Endodermal cell (in vitro differentiated cells): ENCODE data around the gene SYCE3. TPM values are rescaled to one million over a fixed set of nuclear protein-coding genes. Genes with fewer than 3 reads are reported as not detected.
A peak's percentile ranks its signal among the peaks of the same experiment; 100 is the strongest.

ENCODE experiments used
- DNase-seq: peaks from one replicate; pipeline ENCODE4 v3.0.0-alpha.2; 2017
- H3K27ac ChIP-seq: 2 replicates; pipeline ENCODE4 v1.5.1; 2013; ENCODE audit warnings: mild to moderate bottlenecking, low read depth, low read length, moderate library complexity
- H3K27me3 ChIP-seq: 2 replicates; pipeline ENCODE4 v1.6.1; 2013; ENCODE audit warnings: mild to moderate bottlenecking, low read length, moderate library complexity; ENCODE audit not compliant: insufficient read depth, control insufficient read depth, poor library complexity, severe bottlenecking
- H3K36me3 ChIP-seq: 2 replicates; pipeline ENCODE4 v1.7.0; 2013; ENCODE audit warnings: mild to moderate bottlenecking, low read length, moderate library complexity; ENCODE audit not compliant: control insufficient read depth, insufficient read depth
- H3K4me1 ChIP-seq: one replicate; pipeline ENCODE4 v1.7.0; 2013; ENCODE audit warnings: low read length; ENCODE audit not compliant: control insufficient read depth, insufficient read depth
- H3K4me3 ChIP-seq: 2 replicates; pipeline ENCODE4 v1.5.1; 2013; ENCODE audit warnings: mild to moderate bottlenecking, low read length, moderate library complexity
- H3K9ac ChIP-seq: 2 replicates; pipeline ENCODE4 v1.6.1; 2013; ENCODE audit warnings: mild to moderate bottlenecking, low read length, moderate library complexity; ENCODE audit not compliant: poor library complexity, severe bottlenecking; ENCODE audit errors: extremely low read depth
- H3K9me3 ChIP-seq: 2 replicates; pipeline ENCODE4 v1.6.1; 2013; ENCODE audit warnings: mild to moderate bottlenecking, low read length, moderate library complexity; ENCODE audit not compliant: control insufficient read depth
- H3K27ac Mint-ChIP-seq: 2 replicates; pipeline ENCODE4 v1.8.0; 2020; ENCODE audit warnings: mixed read lengths
- H3K27me3 Mint-ChIP-seq: 2 replicates; pipeline ENCODE4 v1.8.0; 2021; ENCODE audit warnings: mild to moderate bottlenecking, mixed read lengths; ENCODE audit not compliant: insufficient read depth
- H3K36me3 Mint-ChIP-seq: 2 replicates; pipeline ENCODE4 v1.8.0; 2020; ENCODE audit warnings: low read depth, mixed read lengths
- H3K4me1 Mint-ChIP-seq: 2 replicates; pipeline ENCODE4 v1.8.0; 2020; ENCODE audit warnings: mixed read lengths
- H3K4me3 Mint-ChIP-seq: 2 replicates; pipeline ENCODE4 v1.8.0; 2020; ENCODE audit warnings: mild to moderate bottlenecking, moderate library complexity, mixed read lengths
- H3K9me3 Mint-ChIP-seq: 2 replicates; pipeline ENCODE4 v1.8.0; 2020; ENCODE audit warnings: mild to moderate bottlenecking, mixed read lengths
- CTCF ChIP-seq: fragments of 200-600 bp; sonication (generic); conservative IDR thresholded peaks from 2 replicates; pipeline ENCODE4 v1.5.0; 2021; ENCODE audit warnings: antibody characterized with exemption, mild to moderate bottlenecking
- WGBS, 2 experiments: methylation state at CpG; one replicate each; pipeline versions ENCODE4 v1.1.5 to v1.1.7; 2013; ENCODE audit warnings: missing lambda C conversion rate in 2 of 2, mixed read lengths in 1 of 2; ENCODE audit not compliant: insufficient coverage in 1 of 2, insufficient read length in 1 of 2; 5-methylcytosine and 5-hydroxymethylcytosine counted together
- total RNA-seq, 2 donors: library from RNA; stranded (reverse); fragmentation: NEBNext Ultra II Directional in 1 of 2; extraction: Animal tissue kit (Norgen Biotek cat#: 25700) in 1 of 2; gene quantifications; 2 replicates in 1 of 2; 3 replicates in 1 of 2; pipeline ENCODE4 v1.2.1, GENCODE V29; 2021

The SYCE3 gene
- total RNA-seq, 2 donors from 2014 or later = 0.70 to 0.91 TPM

- no peak for DNase-seq
- Mint-ChIP-seq H3K4me1 (peaks cover 8% of the 10 kb centered on the region), H3K27me3 (no peaks in the 10 kb centered on the region), H3K4me3 (no peak overlapping the region), H3K9me3 (no peaks in the 10 kb centered on the region), H3K27ac (no peak overlapping the region), H3K36me3 (peaks cover 24% of the 10 kb centered on the region)
- no peak overlapping the region for H3K27ac ChIP-seq
- H3K4me1 ChIP-seq = peaks cover 8% of the 10 kb centered on the region
- H3K9ac ChIP-seq = no peak overlapping the region
- TF ChIP-seq CTCF = no peak
- H3K4me3 ChIP-seq = no peak overlapping the region
- WGBS, 2 experiments = 93 to 96% methylated on average over 9 to 15 of the region's 15 CpGs
- H3K27me3 ChIP-seq = no peaks in the 10 kb centered on the region
- no peaks in the 10 kb centered on the region for H3K9me3 ChIP-seq
- H3K36me3 ChIP-seq = peaks cover 12% of the 10 kb centered on the region
Observed at GRCh38 chr22:50513175-50513574, 49.5 kb downstream of the SYCE3 start.

GRCh38 chr22:50508897-50509296 is 53.8 kb downstream of the SYCE3 start:
- Mint-ChIP-seq H3K4me1 (peaks cover 8% of the 10 kb centered on the region), H3K9me3 (no peaks in the 10 kb centered on the region), H3K4me3 (peak overlapping the region; percentile 79), H3K27me3 (no peaks in the 10 kb centered on the region), H3K36me3 (peaks cover 5% of the 10 kb centered on the region), H3K27ac (peak overlapping the region; percentile 56)
- Histone ChIP-seq H3K9ac (peak overlapping the region; percentile 81), H3K4me3 (peak overlapping the region; percentile 93), H3K36me3 (peaks cover 20% of the 10 kb centered on the region), H3K9me3 (no peaks in the 10 kb centered on the region), H3K27me3 (no peaks in the 10 kb centered on the region), H3K4me1 (peaks cover 8% of the 10 kb centered on the region), H3K27ac (no peak overlapping the region)
- DNase-seq = no peak
- 53 to 54% methylated on average over 3 of the region's 3 CpGs for WGBS, 2 experiments
- no peak for TF ChIP-seq CTCF

- Histone ChIP-seq H3K27me3 (no peaks in the 10 kb centered on the region), H3K9ac (peak within 1 kb of the TSS; percentile 81), H3K36me3 (peaks cover 20% of the 10 kb centered on the region), H3K4me1 (peaks cover 8% of the 10 kb centered on the region), H3K27ac (peak within 1 kb of the TSS; percentile 94), H3K9me3 (no peaks in the 10 kb centered on the region), H3K4me3 (peak within 1 kb of the TSS; percentile 97)
- Mint-ChIP-seq H3K36me3 (peaks cover 5% of the 10 kb centered on the region), H3K4me3 (peak within 1 kb of the TSS; percentile 95), H3K27ac (peak within 1 kb of the TSS; percentile 97), H3K27me3 (no peaks in the 10 kb centered on the region), H3K9me3 (no peaks in the 10 kb centered on the region), H3K4me1 (peaks cover 8% of the 10 kb centered on the region)
- no peak for TF ChIP-seq CTCF
- no peak for DNase-seq
- WGBS, 2 experiments = 1 to 5% methylated on average over 20 to 64 of the region's 76 CpGs
Observed at GRCh38 chr22:50507991-50508884, 54.5 kb downstream of the SYCE3 start, which contains the start of gene NCAPH2. NCAPH2 (plus strand) TSS chr22:50508224; CDS start chr22:50508338, 114 bp downstream.
